ENCODE data around the gene ZKSCAN5. TPM values are rescaled to one million over a fixed set of nuclear protein-coding genes. Genes with fewer than 3 reads are reported as not detected.

The ZKSCAN5 gene
- total RNA-seq, 4 donors from 2014 or later: 6.1 to 10.2 (median 7.8) TPM

DNA sequence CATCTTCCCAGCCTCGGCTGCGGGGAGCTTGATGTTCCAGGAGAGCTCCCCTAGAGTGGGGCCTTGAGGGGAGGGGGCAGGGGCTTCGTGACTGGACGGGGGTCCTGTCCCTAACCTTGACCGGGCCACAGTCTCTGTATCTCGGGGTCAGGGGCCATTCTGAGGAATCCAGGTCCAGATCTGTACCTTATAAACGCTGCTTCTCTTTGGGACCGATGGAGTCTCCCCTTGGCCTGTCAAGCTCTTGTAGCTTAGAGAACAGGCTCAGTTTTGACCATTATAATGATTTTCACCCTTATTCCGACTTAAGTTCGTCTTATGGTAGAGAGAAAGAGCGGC is 831 bp downstream of the ZKSCAN5 start:
- TF ChIP-seq, protein P1, sequence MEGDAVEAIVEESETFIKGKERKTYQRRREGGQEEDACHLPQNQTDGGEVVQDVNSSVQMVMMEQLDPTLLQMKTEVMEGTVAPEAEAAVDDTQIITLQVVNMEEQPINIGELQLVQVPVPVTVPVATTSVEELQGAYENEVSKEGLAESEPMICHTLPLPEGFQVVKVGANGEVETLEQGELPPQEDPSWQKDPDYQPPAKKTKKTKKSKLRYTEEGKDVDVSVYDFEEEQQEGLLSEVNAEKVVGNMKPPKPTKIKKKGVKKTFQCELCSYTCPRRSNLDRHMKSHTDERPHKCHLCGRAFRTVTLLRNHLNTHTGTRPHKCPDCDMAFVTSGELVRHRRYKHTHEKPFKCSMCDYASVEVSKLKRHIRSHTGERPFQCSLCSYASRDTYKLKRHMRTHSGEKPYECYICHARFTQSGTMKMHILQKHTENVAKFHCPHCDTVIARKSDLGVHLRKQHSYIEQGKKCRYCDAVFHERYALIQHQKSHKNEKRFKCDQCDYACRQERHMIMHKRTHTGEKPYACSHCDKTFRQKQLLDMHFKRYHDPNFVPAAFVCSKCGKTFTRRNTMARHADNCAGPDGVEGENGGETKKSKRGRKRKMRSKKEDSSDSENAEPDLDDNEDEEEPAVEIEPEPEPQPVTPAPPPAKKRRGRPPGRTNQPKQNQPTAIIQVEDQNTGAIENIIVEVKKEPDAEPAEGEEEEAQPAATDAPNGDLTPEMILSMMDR (IDR thresholded peaks at IDR 0.05): no peak
- no peak for ATAC-seq (ENCODE audit: low FRiP score)
- DNase-seq (ENCODE audit: low spot score): no peak

DNA sequence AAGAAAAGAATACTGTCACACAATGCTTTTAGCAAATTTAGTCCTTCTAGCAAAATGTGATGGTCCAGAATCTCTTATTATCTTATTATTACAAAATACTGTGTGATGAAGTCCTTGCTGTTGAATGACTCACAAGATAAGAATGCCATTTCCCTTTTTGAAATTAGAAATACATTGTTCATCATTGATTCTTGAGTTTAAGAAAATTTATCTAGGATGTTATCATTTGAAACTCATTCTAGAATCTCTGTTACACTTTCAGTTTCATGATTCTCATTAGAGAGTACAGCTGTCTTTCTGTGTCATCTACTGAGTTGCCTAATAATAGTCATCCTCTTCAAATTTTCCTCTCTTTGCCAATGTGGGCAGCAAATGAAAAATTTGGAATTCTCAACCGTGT is 9.6 kb downstream of the ZKSCAN5 start:
- TF ChIP-seq, protein P1 (IDR thresholded peaks at IDR 0.05): no peak
- DNase-seq (ENCODE audit: low spot score): no peak
- peak; percentile 48 for ATAC-seq (ENCODE audit: low FRiP score)

DNA sequence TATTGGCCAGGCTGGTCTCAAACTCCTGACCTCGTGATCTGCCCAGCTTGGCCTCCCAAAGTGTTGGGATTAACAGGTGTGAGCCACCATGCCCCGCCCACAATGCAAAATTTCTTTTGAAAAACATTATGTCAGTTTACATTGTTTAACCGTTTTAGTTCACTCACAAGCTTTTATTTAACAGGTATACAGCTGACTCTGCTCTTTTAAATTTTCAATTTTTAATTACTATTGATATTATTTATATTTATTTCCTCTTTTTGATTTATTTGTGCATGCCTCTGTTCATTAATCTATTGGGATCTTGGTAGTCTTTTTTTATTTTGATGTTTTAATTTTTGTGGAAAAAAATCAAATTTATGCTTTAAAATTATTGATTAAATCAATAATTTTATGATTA is 16.9 kb downstream of the ZKSCAN5 start:
- DNase-seq (ENCODE audit: low spot score) (no peak), ATAC-seq (ENCODE audit: low FRiP score) (no peak)
- TF ChIP-seq, protein P1 (IDR thresholded peaks at IDR 0.05): no peak

DNA sequence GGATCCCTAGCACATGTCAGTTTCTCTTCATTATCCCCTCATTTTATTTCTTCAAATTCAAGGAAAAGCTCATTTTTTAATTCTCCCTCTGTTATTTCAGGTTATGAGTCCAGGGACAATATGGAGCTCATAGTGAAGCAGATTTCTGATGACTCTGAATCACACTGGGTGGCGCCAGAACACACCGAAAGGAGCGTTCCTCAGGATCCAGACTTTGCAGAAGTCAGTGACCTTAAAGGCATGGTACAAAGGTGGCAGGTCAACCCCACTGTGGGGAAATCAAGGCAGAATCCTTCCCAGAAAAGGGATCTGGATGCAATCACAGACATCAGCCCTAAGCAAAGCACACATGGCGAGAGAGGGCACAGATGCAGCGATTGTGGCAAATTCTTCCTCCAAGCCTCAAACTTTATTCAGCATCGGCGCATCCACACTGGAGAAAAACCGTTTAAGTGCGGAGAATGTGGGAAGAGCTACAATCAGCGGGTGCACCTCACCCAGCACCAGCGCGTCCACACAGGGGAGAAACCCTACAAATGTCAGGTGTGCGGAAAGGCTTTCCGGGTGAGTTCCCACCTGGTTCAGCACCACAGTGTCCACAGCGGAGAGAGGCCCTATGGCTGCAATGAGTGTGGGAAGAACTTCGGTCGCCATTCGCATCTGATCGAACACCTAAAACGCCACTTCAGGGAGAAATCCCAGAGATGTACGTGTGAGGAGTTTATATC is 21.4 kb downstream of the ZKSCAN5 start:
- DNase-seq (ENCODE audit: low spot score) (no peak), ATAC-seq (ENCODE audit: low FRiP score) (no peak)
- TF ChIP-seq, protein P1 (IDR thresholded peaks at IDR 0.05): no peak

DNA sequence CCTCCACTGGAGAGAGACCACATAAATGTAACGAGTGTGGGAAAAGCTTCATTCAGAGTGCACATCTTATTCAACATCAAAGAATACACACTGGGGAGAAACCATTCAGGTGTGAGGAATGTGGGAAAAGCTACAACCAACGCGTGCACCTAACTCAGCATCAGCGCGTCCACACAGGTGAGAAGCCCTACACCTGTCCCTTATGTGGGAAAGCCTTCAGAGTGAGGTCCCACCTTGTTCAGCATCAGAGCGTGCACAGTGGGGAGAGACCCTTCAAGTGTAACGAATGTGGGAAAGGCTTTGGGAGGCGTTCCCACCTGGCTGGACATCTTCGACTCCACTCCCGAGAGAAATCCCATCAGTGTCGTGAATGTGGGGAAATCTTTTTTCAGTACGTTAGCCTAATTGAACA is 26.9 kb downstream of the ZKSCAN5 start:
- DNase-seq (ENCODE audit: low spot score): no peak
- TF ChIP-seq, protein P1 (IDR thresholded peaks at IDR 0.05): no peak

DNA sequence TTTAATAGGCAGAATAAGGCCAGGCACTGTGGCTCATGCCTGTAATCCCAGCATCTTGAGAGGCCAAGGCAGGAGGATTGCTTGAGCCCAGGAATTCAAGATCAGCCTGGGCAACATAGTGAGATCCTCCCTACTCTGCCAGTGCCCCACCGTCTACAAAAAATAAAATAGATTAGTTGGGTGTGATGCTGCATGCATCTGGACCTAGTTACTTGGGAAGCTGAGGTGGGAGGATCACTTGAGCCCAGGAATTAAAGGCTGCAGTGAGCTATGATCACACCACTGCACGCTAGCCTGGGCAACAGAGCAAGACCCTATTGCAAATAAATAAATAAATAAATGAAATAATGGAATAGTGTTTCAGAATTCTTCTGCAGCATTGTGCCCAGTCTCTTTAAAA is 31.2 kb downstream of the ZKSCAN5 start:
- ATAC-seq (ENCODE audit: low FRiP score) (no peak), DNase-seq (ENCODE audit: low spot score) (no peak)
- TF ChIP-seq, protein P1 (IDR thresholded peaks at IDR 0.05): no peak

More for the DNA sequence above, 26.9 kb downstream of the ZKSCAN5 start:
- ATAC-seq (ENCODE audit: low FRiP score): no peak

DNA sequence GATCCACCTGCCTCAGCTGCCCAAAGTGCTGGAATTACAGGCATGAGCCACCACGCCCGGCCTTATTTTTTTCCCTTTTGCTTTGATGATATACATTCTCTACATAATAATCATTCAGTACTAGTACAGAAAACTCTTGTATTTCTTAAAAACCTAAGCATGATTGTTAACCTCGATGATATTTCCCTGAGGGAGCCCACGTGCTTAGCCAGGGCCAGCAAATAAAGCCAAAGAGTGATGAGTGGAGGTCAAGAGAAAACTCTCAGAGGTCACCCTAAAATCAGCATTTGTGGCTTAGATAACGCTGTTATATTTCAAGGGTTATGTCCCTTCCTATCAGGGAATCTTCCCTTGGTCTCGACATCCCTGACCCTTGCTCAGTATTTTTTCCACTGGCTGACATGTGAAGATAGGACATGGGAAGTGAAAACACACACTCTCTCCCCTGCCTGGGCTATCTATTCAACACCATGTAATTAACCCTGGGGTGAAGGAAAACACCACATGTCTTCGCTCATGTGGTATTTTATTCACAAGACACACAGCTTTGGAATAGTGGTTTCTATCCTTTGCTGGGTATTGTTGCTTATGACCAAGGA is 34.9 kb downstream of the ZKSCAN5 start:
- ATAC-seq (ENCODE audit: low FRiP score) (no peak), DNase-seq (ENCODE audit: low spot score) (no peak)
- TF ChIP-seq, protein P1 (IDR thresholded peaks at IDR 0.05): no peak

Measured in omental fat pad (tissue), 4 donors.